H1 (cell line): ENCODE measurements around the gene IL6R. TPM values are rescaled to one million over a fixed set of nuclear protein-coding genes. Genes with fewer than 3 reads are reported as not detected.

Experiments
- CTCF ChIA-PET: fragments of 300-600 bp; sonication (Branson Sonifier 250); formaldehyde crosslinking; loops from one replicate; lab custom pipeline; 2021; ENCODE audit not compliant: partially characterized antibody; lab: Charles Lee
- POLR2A ChIA-PET: fragments of 300-600 bp; sonication (Branson Sonifier 250); formaldehyde crosslinking; loops from one replicate; lab custom pipeline; 2021; ENCODE audit warnings: inconsistent platforms; ENCODE audit not compliant: partially characterized antibody; lab: Charles Lee
- DNase-seq, 2 experiments: peaks; one replicate each; pipeline versions ENCODE4 v3.0.0 to v3.0.0-alpha.2; 2010 to 2022; ENCODE audit warnings: low spot score in 2 of 2, low read depth in 1 of 2, mixed read lengths in 1 of 2
- FAIRE-seq: peaks from 2 replicates; lab custom pipeline; 2011; peaks lifted over from hg19 to GRCh38; lab: Jason Lieb, UNC
- H2AFZ ChIP-seq: 2 replicates; pipeline ENCODE4 v1.8.1; 2012; ENCODE audit warnings: low read length, inconsistent platforms
- H2AK5ac ChIP-seq: 2 replicates; pipeline ENCODE4 v1.6.1; 2013; ENCODE audit warnings: low read depth, low read length
- H2BK120ac ChIP-seq: replicated peaks from 2 replicates; pipeline ENCODE3; 2013; ENCODE audit warnings: low read depth, low read length, inconsistent platforms
- H2BK12ac ChIP-seq: 2 replicates; pipeline ENCODE4 v1.6.1; 2013; ENCODE audit warnings: low read depth, low read length
- H2BK15ac ChIP-seq: 2 replicates; pipeline ENCODE4 v1.6.1; 2013; ENCODE audit warnings: low read length
- H2BK20ac ChIP-seq: 2 replicates; pipeline ENCODE4 v1.6.1; 2013; ENCODE audit warnings: low read length
- H2BK5ac ChIP-seq: 2 replicates; pipeline ENCODE4 v1.6.1; 2013; ENCODE audit warnings: low read depth, low read length
- H3K14ac ChIP-seq: 2 replicates; pipeline ENCODE4 v1.6.1; 2013; ENCODE audit warnings: inconsistent platforms; ENCODE audit not compliant: insufficient read length
- H3K18ac ChIP-seq: 2 replicates; pipeline ENCODE4 v1.6.1; 2013; ENCODE audit warnings: low read length; ENCODE audit errors: extremely low read depth
- H3K23ac ChIP-seq: 2 replicates; pipeline ENCODE4 v1.6.1; 2013; ENCODE audit warnings: inconsistent platforms; ENCODE audit not compliant: insufficient read length
- H3K23me2 ChIP-seq: 2 replicates; pipeline ENCODE4 v1.6.1; 2013; ENCODE audit warnings: low read depth, low read length
- H3K27ac ChIP-seq: 2 replicates; pipeline ENCODE4 v1.6.1; 2011; ENCODE audit warnings: low read depth, low read length, inconsistent platforms
- H3K27me3 ChIP-seq, 4 experiments: replicated peaks in 1 of 4; 1 replicate in 1 of 4; 2 replicates in 3 of 4; pipeline versions ENCODE4 v1.6.1 to v1.8.1; 2011 to 2013; ENCODE audit warnings: low read length in 3 of 4, mild to moderate bottlenecking in 3 of 4, inconsistent platforms in 2 of 4, mixed read lengths in 2 of 4, moderate library complexity in 1 of 4; ENCODE audit not compliant: control insufficient read depth in 3 of 4, insufficient read depth in 3 of 4; ENCODE audit errors: extremely low read depth in 1 of 4
- H3K36me3 ChIP-seq, 4 experiments: 2 replicates each; pipeline versions ENCODE4 v1.6.1 to v1.8.1; 2011 to 2013; ENCODE audit warnings: mild to moderate bottlenecking in 4 of 4, low read length in 3 of 4, moderate library complexity in 2 of 4, control low read depth in 1 of 4, inconsistent platforms in 1 of 4; ENCODE audit not compliant: insufficient read depth in 4 of 4, control insufficient read depth in 2 of 4
- H3K4ac ChIP-seq: replicated peaks from 2 replicates; pipeline ENCODE3; 2013; ENCODE audit warnings: low read length, low read depth, mixed read lengths, inconsistent platforms; ENCODE audit not compliant: insufficient read length
- H3K4me1 ChIP-seq, 4 experiments: replicated peaks in 1 of 4; 1 replicate in 1 of 4; 2 replicates in 3 of 4; pipeline versions ENCODE4 v1.6.1 to v1.8.1; 2011 to 2013; ENCODE audit warnings: low read length in 3 of 4, inconsistent platforms in 2 of 4, mixed read lengths in 1 of 4; ENCODE audit not compliant: insufficient read depth in 4 of 4, control insufficient read depth in 3 of 4
- H3K4me2 ChIP-seq, 2 experiments: 2 replicates each; pipeline versions ENCODE4 v1.6.1 to v1.8.1; 2011 to 2013; ENCODE audit warnings: low read depth in 2 of 2, low read length in 2 of 2, control low read depth in 1 of 2, inconsistent platforms in 1 of 2, mild to moderate bottlenecking in 1 of 2; ENCODE audit not compliant: insufficient read depth in 1 of 2
- H3K4me3 ChIP-seq, 4 experiments: fragments of 200-600, 300-600 bp in 1 of 4; sonication (generic), shearing (Covaris generic), sonication (Bioruptor Twin) in 1 of 4; 2 replicates each; pipeline versions ENCODE4 v1.5.1 to v1.8.1; 2011 to 2016; ENCODE audit warnings: low read length in 4 of 4, low read depth in 3 of 4, control low read depth in 2 of 4, inconsistent platforms in 2 of 4, mild to moderate bottlenecking in 2 of 4, mixed read lengths in 1 of 4, moderate library complexity in 1 of 4; ENCODE audit not compliant: insufficient read depth in 2 of 4; ENCODE audit errors: extremely low read depth in 1 of 4
- H3K56ac ChIP-seq: replicated peaks from 2 replicates; pipeline ENCODE3; 2013; ENCODE audit warnings: low read depth, mild to moderate bottlenecking, mixed read lengths, low read length, inconsistent platforms; ENCODE audit not compliant: insufficient read length
- H3K79me1 ChIP-seq: 2 replicates; pipeline ENCODE4 v1.6.1; 2013; ENCODE audit warnings: low read depth, low read length, control low read depth
- H3K79me2 ChIP-seq, 2 experiments: 2 replicates each; pipeline versions ENCODE4 v1.6.1 to v1.8.1; 2012 to 2013; ENCODE audit warnings: low read length in 2 of 2, mild to moderate bottlenecking in 2 of 2, inconsistent platforms in 1 of 2; ENCODE audit not compliant: insufficient read depth in 2 of 2, control insufficient read depth in 1 of 2
- H3K9ac ChIP-seq, 4 experiments: replicated peaks in 1 of 4; 1 replicate in 1 of 4; 2 replicates in 3 of 4; pipeline versions ENCODE4 v1.6.1 to v1.8.1; 2011 to 2013; ENCODE audit warnings: low read depth in 3 of 4, low read length in 3 of 4, control low read depth in 2 of 4, mild to moderate bottlenecking in 2 of 4, moderate library complexity in 2 of 4, inconsistent platforms in 1 of 4; ENCODE audit errors: extremely low read depth in 1 of 4
- H3K9me3 ChIP-seq, 2 experiments: 2 replicates each; pipeline versions ENCODE4 v1.6.1 to v1.8.1; 2012 to 2013; ENCODE audit warnings: mild to moderate bottlenecking in 2 of 2, moderate library complexity in 2 of 2, control low read depth in 1 of 2, inconsistent platforms in 1 of 2, low read depth in 1 of 2, low read length in 1 of 2, mixed read lengths in 1 of 2; ENCODE audit not compliant: insufficient read depth in 2 of 2
- H4K20me1 ChIP-seq, 2 experiments: replicated peaks in 1 of 2; 2 replicates each; pipeline versions ENCODE3 to v1.8.1; 2011 to 2013; ENCODE audit warnings: inconsistent platforms in 2 of 2, low read length in 2 of 2, mild to moderate bottlenecking in 1 of 2; ENCODE audit not compliant: insufficient read depth in 2 of 2, control insufficient read depth in 1 of 2
- H4K5ac ChIP-seq: 2 replicates; pipeline ENCODE4 v1.6.1; 2013; ENCODE audit warnings: low read length, low read depth, mixed read lengths, inconsistent platforms; ENCODE audit not compliant: insufficient read length
- H4K8ac ChIP-seq: 2 replicates; pipeline ENCODE4 v1.8.0; 2013; ENCODE audit warnings: mild to moderate bottlenecking, moderate library complexity, low read length, inconsistent platforms; ENCODE audit not compliant: insufficient read depth; ENCODE audit errors: extremely low read depth
- H4K91ac ChIP-seq: replicated peaks from 2 replicates; pipeline ENCODE3; 2013; ENCODE audit warnings: low read length, mixed read lengths, inconsistent platforms; ENCODE audit not compliant: insufficient read length
- BACH1 ChIP-seq: IDR thresholded peaks from 2 replicates; pipeline ENCODE4 v1.6.1; 2012; ENCODE audit warnings: low read length, improper control_type of control experiment
- CBX5 ChIP-seq: fragments of 300-800, 300-1000 bp; sonication (generic); IDR thresholded peaks from 2 replicates; pipeline ENCODE4 v1.7.1; 2016; ENCODE audit warnings: antibody characterized with exemption, low read length, low read depth
- CBX8 ChIP-seq: fragments of 300-800, 300-1000 bp; sonication (generic); IDR thresholded peaks from 2 replicates; pipeline ENCODE4 v1.7.1; 2016; ENCODE audit warnings: low read depth, low read length, borderline replicate concordance
- CEBPB ChIP-seq: IDR thresholded peaks from 2 replicates; pipeline ENCODE4 v1.6.1; 2012; ENCODE audit warnings: low read depth, low read length
- CHD1 ChIP-seq: IDR thresholded peaks from 2 replicates; pipeline ENCODE4 v1.6.1; 2012; ENCODE audit warnings: low read depth, low read length, improper control_type of control experiment
- E2F6 ChIP-seq: IDR thresholded peaks from 2 replicates; pipeline ENCODE4 v1.6.1; 2012; ENCODE audit warnings: inconsistent platforms
- GABPA ChIP-seq: IDR thresholded peaks from 2 replicates; pipeline ENCODE4 v1.6.1; 2011; ENCODE audit warnings: mild to moderate bottlenecking, low read length, moderate library complexity, borderline replicate concordance; ENCODE audit not compliant: insufficient read depth
- KDM1A ChIP-seq: fragments of 200-600, 300-600 bp; sonication (generic); IDR thresholded peaks from 2 replicates; pipeline ENCODE4 v1.7.1; 2016; ENCODE audit warnings: mild to moderate bottlenecking, low read length, borderline replicate concordance
- KDM4A ChIP-seq: IDR thresholded peaks from one replicate; pipeline ENCODE4 v1.7.1; 2012; ENCODE audit warnings: low read depth, mild to moderate bottlenecking, moderate library complexity, low read length, inconsistent platforms; ENCODE audit not compliant: severe bottlenecking
- MAFK ChIP-seq: IDR thresholded peaks from 2 replicates; pipeline ENCODE4 v1.6.1; 2012; ENCODE audit warnings: low read depth, mild to moderate bottlenecking, improper control_type of control experiment, low read length
- NANOG ChIP-seq: IDR thresholded peaks from 2 replicates; pipeline ENCODE4 v1.6.1; 2011; ENCODE audit warnings: low read length, low read depth, mild to moderate bottlenecking, inconsistent platforms; ENCODE audit not compliant: insufficient read depth, poor library complexity, severe bottlenecking
- RNF2 ChIP-seq: fragments of 200-900, 300-1000 bp; sonication (generic); IDR thresholded peaks from 2 replicates; pipeline ENCODE4 v1.7.1; 2016; ENCODE audit warnings: borderline replicate concordance, low read depth, mild to moderate bottlenecking, antibody characterized with exemption, low read length; ENCODE audit not compliant: poor library complexity, severe bottlenecking; ENCODE audit errors: missing control alignments
- SIX5 ChIP-seq: IDR thresholded peaks from 2 replicates; pipeline ENCODE4 v1.6.1; 2011; ENCODE audit warnings: mild to moderate bottlenecking, low read depth, low read length
- SP2 ChIP-seq: IDR thresholded peaks from 2 replicates; pipeline ENCODE4 v1.6.1; 2012; ENCODE audit warnings: mild to moderate bottlenecking, low read length, inconsistent platforms
- TCF12 ChIP-seq: IDR thresholded peaks from 2 replicates; pipeline ENCODE4 v1.6.1; 2011; ENCODE audit warnings: low read depth, mild to moderate bottlenecking, low read length
- WGBS, 2 experiments: shearing (Covaris generic) in 1 of 2; methylation state at CpG; one replicate each; pipeline versions ENCODE4 v1.1.6 to v1.1.7; 2013 to 2015; ENCODE audit warnings: low lambda C conversion rate in 2 of 2, mixed read lengths in 2 of 2, inconsistent platforms in 1 of 2, low coverage in 1 of 2, missing lambda C conversion rate in 1 of 2; ENCODE audit not compliant: insufficient replicate concordance in 2 of 2, insufficient coverage in 1 of 2, insufficient read length in 1 of 2; ENCODE audit errors: extremely low coverage in 1 of 2, missing lambda C conversion rate in 1 of 2; 5-methylcytosine and 5-hydroxymethylcytosine counted together
- polyA plus RNA-seq, 7 experiments: library from polyadenylated mRNA; depleted of rRNA in 3 of 7; stranded (reverse) in 5 of 7; unstranded in 2 of 7; fragments of >200 nt in 5 of 7; fragments of 200-250 nt in 2 of 7; gene quantifications; 1 replicate in 5 of 7; 2 replicates in 1 of 7; 4 replicates in 1 of 7; pipeline versions ENCODE4 v1.2.1 to v1.2.3, GENCODE V29; 2011 to 2013; ENCODE audit warnings: missing spikeins in 2 of 7, mixed read lengths in 2 of 7
- total RNA-seq: library from RNA; stranded (reverse); fragmentation: NEBNext Ultra II Directional; extraction: Animal tissue kit (Norgen Biotek cat#: 25700); gene quantifications from 2 replicates; pipeline ENCODE4 v1.2.1, GENCODE V29; 2021

Gene IL6R
- total and polyA plus RNA-seq, 2 of the 8 experiments (the other 6 are each of a cell fraction or from before 2014, with no cell fraction given): 2.3 to 3.0 TPM

GRCh38 chr1:154417338-154417608, 12.1 kb downstream of the IL6R start:
- Histone ChIP-seq H3K4me2 (no peak overlapping the region), H3K79me1 (no peaks in the 10 kb centered on the region), H2BK15ac (no peak overlapping the region), H3K4me1 (peaks cover 0 to 4% (median 0%) of the 10 kb centered on the region in 4 experiments; a peak in 1 of 7 replicates), H3K23ac (no peak overlapping the region), H3K56ac (no peak overlapping the region), H2AFZ (no peak overlapping the region), H2AK5ac (no peak overlapping the region), H2BK20ac (no peak overlapping the region), H3K27me3 (no peaks in the 10 kb centered on the region), H3K18ac (no peak overlapping the region), H4K8ac (no peak overlapping the region), H2BK5ac (no peak overlapping the region), H3K27ac (no peak overlapping the region), H3K79me2 (no peaks in the 10 kb centered on the region), H3K9me3 (no peaks in the 10 kb centered on the region), H3K14ac (no peak overlapping the region), H4K20me1 (no peaks in the 10 kb centered on the region), H3K9ac (no peak overlapping the region), H3K4me3 (no peak overlapping the region), H3K4ac (no peak overlapping the region), H4K5ac (no peak overlapping the region), H4K91ac (no peak overlapping the region), H2BK120ac (no peak overlapping the region), H3K36me3 (no peaks in the 10 kb centered on the region), H3K23me2 (no peaks in the 10 kb centered on the region), H2BK12ac (no peak overlapping the region)
- WGBS, 2 experiments: 81% methylated on average over 3 of the region's 3 CpGs; no CpG with 5 or more reads in 1 of the 2 experiments
- DNase-seq (no peak), FAIRE-seq (no peak)
- ChIA-PET POLR2A (no interaction called here), CTCF (interaction anchor here (0.9 to 2.2 kb wide), 3 partner anchors 69 to 129 kb away, joined by 3 to 6 read pairs (median 5); no protein-coding TSS in a partner anchor)
- no peak for TF ChIP-seq CBX8
- no peak for TF ChIP-seq MAFK
- TF ChIP-seq GABPA: no peak
- no peak for TF ChIP-seq CEBPB
- no peak for TF ChIP-seq TCF12
- no peak for TF ChIP-seq KDM1A
- no peak for TF ChIP-seq SP2
- TF ChIP-seq CBX5: no peak
- no peak for TF ChIP-seq SIX5
- no peak for TF ChIP-seq KDM4A
- TF ChIP-seq NANOG: no peak
- no peak for TF ChIP-seq BACH1
- no peak for TF ChIP-seq E2F6
- TF ChIP-seq CHD1: no peak
- no peak for TF ChIP-seq RNF2
